Hepatic stellate cell (primary cell): ENCODE data around the gene PPM1N.

ENCODE experiments used
- DNase-seq: peaks from one replicate; pipeline ENCODE4 v3.0.0; 2011; ENCODE audit warnings: low spot score

PPM1N gene

GRCh38 chr19:45492137-45492626, 6.1 kb upstream of the PPM1N start:
- no peak for DNase-seq

GRCh38 chr19:45492627-45493470, 5.4 kb upstream of the PPM1N start:
- peak; percentile 88 for DNase-seq

GRCh38 chr19:45494261-45494916, 3.9 kb upstream of the PPM1N start:
- no peak for DNase-seq

- DNase-seq = no peak
These were observed 3.1 kb upstream of the PPM1N start for GRCh38 chr19:45495178-45495577.

- DNase-seq = no peak
These were observed 1.8 kb upstream of the PPM1N start for GRCh38 chr19:45496349-45496953.

GRCh38 chr19:45497791-45498190, 452 bp upstream of the PPM1N start:
- DNase-seq = no peak

- no peak for DNase-seq
These were observed 1.2 kb downstream of the PPM1N start for GRCh38 chr19:45499196-45500180.

- DNase-seq = no peak
These were observed 2.9 kb downstream of the PPM1N start for GRCh38 chr19:45500918-45501729.

- no peak for DNase-seq
These were observed 3.4 kb downstream of the PPM1N start for GRCh38 chr19:45501730-45502014.

GRCh38 chr19:45502111-45502510, 3.9 kb downstream of the PPM1N start:
- no peak for DNase-seq

GRCh38 chr19:45503909-45504308, 5.7 kb downstream of the PPM1N start:
- no peak for DNase-seq

GRCh38 chr19:45505151-45505995, 7.1 kb downstream of the PPM1N start:
- no peak for DNase-seq

- DNase-seq = no peak
These were observed 7.7 kb downstream of the PPM1N start for GRCh38 chr19:45505996-45506245.

GRCh38 chr19:45506246-45506988, 8.2 kb downstream of the PPM1N start:
- DNase-seq = peak; percentile 91

- DNase-seq = peak; percentile 87
These were observed 9.0 kb downstream of the PPM1N start, which contains the start of gene VASP for GRCh38 chr19:45506989-45507871. TSS of gene VASP (plus strand) at chr19:45507479. CDS start at chr19:45507772, 293 bp downstream.

- DNase-seq = peak; percentile 66
These were observed 9.7 kb downstream of the PPM1N start for GRCh38 chr19:45507872-45508416.

- peak; percentile 49 for DNase-seq
These were observed 10.2 kb downstream of the PPM1N start for GRCh38 chr19:45508417-45508860.
